ENCODE results near the gene ZDHHC11B. TPM values are rescaled to one million over a fixed set of nuclear protein-coding genes. Genes with fewer than 3 reads are reported as not detected.
"Not testable (repeated sequence)": the region's sequence is repeated elsewhere in the genome, so short reads cannot be mapped to it uniquely, and the experiment has no call there.

ZDHHC11B gene
- total RNA-seq, 1 donor from 2014 or later = 2.7 TPM

DNA sequence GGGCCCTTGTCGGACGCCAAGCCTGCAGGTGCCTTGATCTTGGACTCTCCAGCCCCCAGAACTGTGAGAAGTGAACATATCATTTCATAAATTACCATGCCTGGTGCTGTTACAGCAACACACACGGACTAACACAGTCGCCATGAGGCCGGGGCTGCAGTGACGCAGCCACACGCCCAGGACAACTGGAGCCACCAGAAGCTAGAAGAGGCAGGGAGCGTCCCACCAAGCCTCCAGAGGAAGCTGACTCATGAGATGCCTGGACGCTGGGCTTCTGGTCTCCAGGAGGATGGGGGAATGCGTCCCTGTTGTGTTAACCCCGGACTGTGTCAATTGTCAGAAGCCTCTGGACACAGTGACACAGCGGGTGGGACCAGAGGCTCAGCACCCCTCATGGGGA is 97.6 kb downstream of the ZDHHC11B start:
- H3K36me3 ChIP-seq; H3K27me3 ChIP-seq; intact Hi-C loops (cut with DNase I); H3K4me1 ChIP-seq; H3K4me3 ChIP-seq; H3K9me3 ChIP-seq; H3K27ac ChIP-seq: not testable (repeated sequence)
- peak in 1 of 2 donors; percentile 47 for DNase-seq (ENCODE audit: extremely low spot score in 2 of 2)

DNA sequence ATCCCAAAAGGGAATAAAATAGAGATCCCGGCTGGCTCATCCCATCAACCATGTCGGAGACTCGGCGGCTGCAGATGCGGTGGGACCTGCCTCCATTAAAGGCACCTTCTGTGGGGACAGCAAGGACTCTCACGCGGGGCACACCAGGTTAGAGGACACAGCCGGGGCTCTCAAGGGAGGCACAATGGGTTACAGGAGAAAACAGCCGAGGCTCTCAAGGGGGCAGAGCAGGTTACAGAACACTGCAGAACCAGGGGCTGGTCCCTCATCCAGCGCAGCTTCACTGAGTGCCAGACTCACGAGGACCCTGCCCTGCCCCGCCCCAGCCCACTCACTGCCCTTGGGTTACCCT is 98.4 kb downstream of the ZDHHC11B start:
- not testable (repeated sequence) for H3K27ac ChIP-seq

DNA sequence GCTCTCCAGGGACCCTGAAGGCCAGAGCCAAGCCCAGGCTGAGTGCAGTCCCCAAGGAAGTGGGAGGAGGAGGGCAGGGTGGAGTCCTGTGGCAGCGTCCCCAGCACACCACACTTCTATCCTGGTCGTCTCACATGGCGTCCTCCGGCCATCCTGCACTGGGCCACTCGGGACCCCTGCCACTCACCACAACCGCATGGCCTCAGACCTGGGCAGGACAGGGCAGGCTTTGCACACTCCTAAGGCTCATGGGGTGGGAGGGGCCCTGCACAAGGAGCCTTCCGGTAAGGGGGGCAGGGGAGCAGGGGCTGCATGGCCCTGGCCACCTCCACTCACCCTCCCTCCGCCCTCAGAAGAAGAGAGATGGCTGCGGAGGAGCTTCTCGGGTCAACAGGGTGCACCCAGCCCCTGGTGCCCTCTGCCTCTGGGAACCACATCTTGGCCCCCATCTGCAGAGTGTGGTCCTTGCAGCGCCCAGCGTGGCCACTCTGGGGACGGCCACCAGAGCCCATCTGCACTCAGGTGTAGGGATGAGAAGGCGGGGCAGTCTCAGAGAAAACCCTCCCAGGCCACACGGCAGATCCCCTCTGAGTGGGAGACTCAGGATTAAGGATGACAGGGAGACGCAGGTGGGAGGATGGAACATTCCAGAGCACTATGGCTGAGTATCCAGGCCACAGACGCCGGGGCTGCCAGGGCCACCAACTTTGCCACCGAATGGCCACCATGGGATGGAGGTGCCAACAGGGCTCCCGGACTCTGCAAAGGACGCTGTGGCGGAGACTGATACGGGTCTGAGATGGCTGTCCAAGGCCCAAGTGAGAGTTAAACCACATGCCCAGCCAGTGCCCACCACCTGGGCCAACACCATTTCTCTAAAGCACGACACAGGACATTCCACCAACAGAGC is 99.0 kb downstream of the ZDHHC11B start:
- Histone ChIP-seq H3K4me3 (no peak overlapping the region), H3K4me1 (no peaks in the 10 kb centered on the region), H3K27me3 (no peaks in the 10 kb centered on the region), H3K36me3 (no peaks in the 10 kb centered on the region), H3K9me3 (no peaks in the 10 kb centered on the region), H3K27ac (no peak overlapping the region)
- TF ChIP-seq POLR2A (IDR thresholded peaks at IDR 0.05) = no peak
- no peak for TF ChIP-seq POLR2AphosphoS5 (IDR thresholded peaks at IDR 0.05; ENCODE audit: insufficient read depth in 1 of 2, low read depth in 1 of 2)
- TF ChIP-seq, protein P1, sequence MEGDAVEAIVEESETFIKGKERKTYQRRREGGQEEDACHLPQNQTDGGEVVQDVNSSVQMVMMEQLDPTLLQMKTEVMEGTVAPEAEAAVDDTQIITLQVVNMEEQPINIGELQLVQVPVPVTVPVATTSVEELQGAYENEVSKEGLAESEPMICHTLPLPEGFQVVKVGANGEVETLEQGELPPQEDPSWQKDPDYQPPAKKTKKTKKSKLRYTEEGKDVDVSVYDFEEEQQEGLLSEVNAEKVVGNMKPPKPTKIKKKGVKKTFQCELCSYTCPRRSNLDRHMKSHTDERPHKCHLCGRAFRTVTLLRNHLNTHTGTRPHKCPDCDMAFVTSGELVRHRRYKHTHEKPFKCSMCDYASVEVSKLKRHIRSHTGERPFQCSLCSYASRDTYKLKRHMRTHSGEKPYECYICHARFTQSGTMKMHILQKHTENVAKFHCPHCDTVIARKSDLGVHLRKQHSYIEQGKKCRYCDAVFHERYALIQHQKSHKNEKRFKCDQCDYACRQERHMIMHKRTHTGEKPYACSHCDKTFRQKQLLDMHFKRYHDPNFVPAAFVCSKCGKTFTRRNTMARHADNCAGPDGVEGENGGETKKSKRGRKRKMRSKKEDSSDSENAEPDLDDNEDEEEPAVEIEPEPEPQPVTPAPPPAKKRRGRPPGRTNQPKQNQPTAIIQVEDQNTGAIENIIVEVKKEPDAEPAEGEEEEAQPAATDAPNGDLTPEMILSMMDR (IDR thresholded peaks at IDR 0.05) = no peak
- intact Hi-C loops (cut with DNase I) = no loop called here
- peak in 1 of 2 donors; percentile 83 for DNase-seq (ENCODE audit: extremely low spot score in 2 of 2)

More for the DNA sequence above, 98.4 kb downstream of the ZDHHC11B start:
- H3K4me1 ChIP-seq; intact Hi-C loops (cut with DNase I); H3K9me3 ChIP-seq; DNase-seq (ENCODE audit: extremely low spot score in 2 of 2); H3K4me3 ChIP-seq; H3K27me3 ChIP-seq; H3K36me3 ChIP-seq: not testable (repeated sequence)

DNA sequence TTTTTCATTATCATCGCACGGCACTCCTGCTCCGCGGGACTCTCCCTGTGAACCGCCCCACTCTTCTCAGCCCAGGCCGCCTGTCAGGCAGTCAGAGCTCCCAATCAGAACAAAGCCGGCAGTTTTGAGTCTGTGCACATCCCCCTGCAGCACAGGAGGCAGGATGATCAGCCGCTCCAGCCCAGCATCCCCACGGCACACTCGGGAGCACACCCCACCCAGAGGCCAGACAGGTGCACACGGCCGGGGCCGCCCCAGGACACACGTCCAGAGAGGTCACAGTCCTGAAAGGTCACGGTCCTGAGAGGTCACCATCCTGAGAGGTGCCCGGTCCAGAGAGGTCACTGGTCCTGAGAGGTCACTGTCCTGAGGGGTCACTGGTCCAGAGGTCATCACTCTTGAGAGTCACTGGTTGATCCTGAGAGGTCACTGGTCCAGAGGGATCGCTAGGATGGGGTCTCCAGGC is 99.7 kb downstream of the ZDHHC11B start:
- DNase-seq (ENCODE audit: extremely low spot score in 2 of 2) = no peak
- H3K4me1 ChIP-seq = no peaks in the 10 kb centered on the region
- H3K36me3 ChIP-seq = no peaks in the 10 kb centered on the region
- no peaks in the 10 kb centered on the region for H3K9me3 ChIP-seq
- H3K27ac ChIP-seq = no peak overlapping the region
- no peak overlapping the region for H3K4me3 ChIP-seq
- intact Hi-C loops (cut with DNase I) = no loop called here
- no peaks in the 10 kb centered on the region for H3K27me3 ChIP-seq
- TF ChIP-seq POLR2A (IDR thresholded peaks at IDR 0.05) = no peak
- TF ChIP-seq, protein P1 (IDR thresholded peaks at IDR 0.05) = no peak
- TF ChIP-seq POLR2AphosphoS5 (IDR thresholded peaks at IDR 0.05; ENCODE audit: insufficient read depth in 1 of 2, low read depth in 1 of 2) = no peak

DNA sequence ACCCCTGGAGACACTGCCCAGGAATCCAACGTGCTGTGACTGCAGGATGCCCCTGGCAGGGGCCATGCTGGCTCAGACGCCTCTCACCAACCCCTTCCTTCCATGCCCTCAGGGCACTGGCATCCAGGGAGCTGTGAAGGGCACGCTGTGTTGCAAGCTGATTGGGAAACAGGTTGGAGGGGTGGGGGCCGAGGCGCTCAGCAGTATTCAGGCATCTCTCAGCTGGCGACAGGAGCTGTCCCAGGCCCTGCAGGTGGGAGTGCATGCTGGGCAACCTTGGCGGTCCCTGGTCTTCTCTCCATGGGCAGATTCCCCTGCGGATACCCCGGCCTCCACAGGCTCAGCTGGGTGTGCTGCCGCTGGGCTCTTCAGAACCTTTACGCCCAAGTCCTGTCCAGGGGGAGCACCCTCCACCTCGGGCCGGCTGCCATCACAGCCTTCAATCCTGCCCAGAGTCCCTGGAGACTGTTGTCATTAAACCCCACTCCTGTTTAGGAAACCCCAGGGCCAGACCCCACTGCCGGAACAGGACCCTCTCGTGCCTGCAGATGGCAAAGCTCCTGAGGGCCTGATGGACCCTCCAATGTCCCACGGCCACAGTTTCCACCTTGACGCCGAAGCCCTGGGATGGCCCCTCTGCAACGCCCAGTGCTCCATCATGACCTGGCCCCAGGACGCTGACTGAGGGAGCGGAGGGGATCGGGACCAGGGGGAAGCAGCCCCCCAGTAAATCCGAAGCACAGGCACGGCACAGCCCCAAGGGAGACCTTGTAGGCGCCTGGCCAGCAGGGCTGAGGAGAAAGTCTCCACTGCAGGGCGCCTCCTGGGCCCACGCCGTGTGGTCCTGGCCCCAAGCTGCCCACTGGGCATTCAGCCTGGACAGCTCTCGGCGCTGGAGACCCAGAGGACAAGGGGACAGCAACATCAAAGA is 100.7 kb downstream of the ZDHHC11B start:
- H3K27ac ChIP-seq = no peak overlapping the region
- intact Hi-C loops (cut with DNase I) = no loop called here

DNA sequence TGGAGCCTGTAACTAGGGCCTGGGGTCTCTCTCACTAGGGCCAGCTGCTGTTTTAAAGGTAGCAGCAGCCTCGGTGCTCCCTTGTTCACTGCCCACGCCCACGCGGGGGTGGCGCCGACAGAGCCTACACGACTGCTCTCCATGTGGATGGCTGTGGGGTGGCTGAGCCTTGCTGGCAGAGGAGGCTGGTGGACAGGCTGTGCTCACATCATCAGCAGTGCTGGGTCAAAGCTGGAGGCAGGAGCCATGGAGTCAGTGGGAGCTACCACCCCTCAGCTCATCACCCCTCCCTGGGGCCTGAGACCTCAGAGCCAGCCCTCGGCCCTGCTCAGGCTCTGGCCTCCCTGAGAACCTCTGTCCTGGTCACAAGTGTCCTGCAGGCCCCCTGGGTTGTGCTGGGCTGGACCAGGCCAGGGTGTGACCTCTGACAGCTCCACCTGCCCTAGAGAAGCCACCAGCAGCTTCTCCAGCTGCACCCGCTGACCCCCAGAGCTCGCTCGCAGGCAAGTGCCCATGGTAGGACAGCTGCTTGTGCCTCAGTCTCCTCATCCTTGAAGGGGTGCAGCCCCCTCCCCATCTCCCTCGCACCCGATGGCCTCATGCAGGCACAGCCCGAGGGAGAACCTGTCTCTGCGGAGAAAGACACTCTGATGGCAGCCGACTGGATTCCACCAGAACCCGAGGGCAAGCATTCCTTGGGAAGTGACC is 101.7 kb downstream of the ZDHHC11B start:
- not testable (repeated sequence) for H3K27me3 ChIP-seq, H3K4me1 ChIP-seq
- DNase-seq (ENCODE audit: extremely low spot score in 2 of 2) = peak in 1 of 2 donors; percentile 74

More for the DNA sequence above, 100.7 kb downstream of the ZDHHC11B start:
- DNase-seq (ENCODE audit: extremely low spot score in 2 of 2) = peak in 1 of 2 donors; percentile 80
- H3K4me1 ChIP-seq = no peaks in the 10 kb centered on the region
- H3K27me3 ChIP-seq = no peaks in the 10 kb centered on the region
- no peaks in the 10 kb centered on the region for H3K9me3 ChIP-seq
- no peak for TF ChIP-seq POLR2AphosphoS5 (IDR thresholded peaks at IDR 0.05; ENCODE audit: insufficient read depth in 1 of 2, low read depth in 1 of 2)
- TF ChIP-seq POLR2A (IDR thresholded peaks at IDR 0.05) = no peak
- TF ChIP-seq, protein P1 (IDR thresholded peaks at IDR 0.05) = no peak
- H3K4me3 ChIP-seq = no peak overlapping the region
- H3K36me3 ChIP-seq = no peaks in the 10 kb centered on the region

GRCh38 chr5:682216-682615 is 102.3 kb downstream of the ZDHHC11B start:
- intact Hi-C loops (cut with DNase I) = not testable (repeated sequence)

More for the DNA sequence above, 101.7 kb downstream of the ZDHHC11B start:
- H3K4me3 ChIP-seq; H3K9me3 ChIP-seq; H3K36me3 ChIP-seq; H3K27ac ChIP-seq; intact Hi-C loops (cut with DNase I): not testable (repeated sequence)

DNA sequence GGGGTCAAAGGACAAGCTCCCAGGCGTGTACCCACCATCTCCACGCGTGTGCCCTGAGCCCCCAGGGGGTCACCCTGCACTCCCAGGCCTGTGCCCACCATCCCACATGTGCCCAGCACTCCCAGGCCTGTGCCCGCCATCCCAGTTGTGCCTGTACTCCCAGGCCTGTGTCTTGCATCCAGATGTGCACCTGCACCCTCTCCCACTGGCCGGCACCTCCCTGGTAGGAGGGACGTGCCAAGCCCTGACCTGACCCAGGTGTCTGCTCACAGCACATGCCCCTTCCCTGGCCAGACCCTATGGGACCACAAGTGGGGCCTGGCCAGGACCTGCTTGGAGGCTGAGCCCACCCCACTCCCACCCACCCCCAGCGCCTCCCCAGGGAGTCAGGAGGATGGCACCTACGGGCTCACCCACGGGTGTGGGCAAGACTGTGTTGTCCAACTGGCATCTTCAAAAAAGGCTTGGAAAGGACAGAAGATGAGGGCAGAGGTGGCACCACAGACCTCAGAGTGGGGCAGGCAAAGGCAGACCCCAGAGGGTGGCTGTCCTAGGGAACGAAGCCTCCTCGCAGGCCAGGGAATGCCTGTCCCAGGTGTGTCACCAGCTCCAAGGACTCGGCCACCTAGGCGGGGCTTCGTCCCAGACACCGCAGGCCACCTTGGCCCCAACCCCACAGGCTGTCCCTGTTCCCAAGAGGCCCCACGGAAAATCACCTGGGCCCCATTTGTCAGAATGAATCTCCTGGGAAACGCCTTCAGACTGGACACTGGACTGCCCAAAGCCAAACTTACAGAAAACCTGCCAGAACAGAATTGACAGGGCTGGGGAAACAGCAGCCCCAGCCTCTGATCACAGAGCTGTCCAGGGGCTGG is 103.0 kb downstream of the ZDHHC11B start:
- H3K27ac ChIP-seq; H3K4me1 ChIP-seq; intact Hi-C loops (cut with DNase I); H3K27me3 ChIP-seq; H3K9me3 ChIP-seq; H3K4me3 ChIP-seq; H3K36me3 ChIP-seq: not testable (repeated sequence)
- peak in 1 of 2 donors; percentile 80 for DNase-seq (ENCODE audit: extremely low spot score in 2 of 2)

More at GRCh38 chr5:682216-682615, 102.3 kb downstream of the ZDHHC11B start:
- H3K4me3 ChIP-seq; H3K9me3 ChIP-seq; DNase-seq (ENCODE audit: extremely low spot score in 2 of 2); H3K27ac ChIP-seq; H3K36me3 ChIP-seq; H3K4me1 ChIP-seq; H3K27me3 ChIP-seq: not testable (repeated sequence)
